Measurements from ENCODE around the gene FRMPD3.

DNA sequence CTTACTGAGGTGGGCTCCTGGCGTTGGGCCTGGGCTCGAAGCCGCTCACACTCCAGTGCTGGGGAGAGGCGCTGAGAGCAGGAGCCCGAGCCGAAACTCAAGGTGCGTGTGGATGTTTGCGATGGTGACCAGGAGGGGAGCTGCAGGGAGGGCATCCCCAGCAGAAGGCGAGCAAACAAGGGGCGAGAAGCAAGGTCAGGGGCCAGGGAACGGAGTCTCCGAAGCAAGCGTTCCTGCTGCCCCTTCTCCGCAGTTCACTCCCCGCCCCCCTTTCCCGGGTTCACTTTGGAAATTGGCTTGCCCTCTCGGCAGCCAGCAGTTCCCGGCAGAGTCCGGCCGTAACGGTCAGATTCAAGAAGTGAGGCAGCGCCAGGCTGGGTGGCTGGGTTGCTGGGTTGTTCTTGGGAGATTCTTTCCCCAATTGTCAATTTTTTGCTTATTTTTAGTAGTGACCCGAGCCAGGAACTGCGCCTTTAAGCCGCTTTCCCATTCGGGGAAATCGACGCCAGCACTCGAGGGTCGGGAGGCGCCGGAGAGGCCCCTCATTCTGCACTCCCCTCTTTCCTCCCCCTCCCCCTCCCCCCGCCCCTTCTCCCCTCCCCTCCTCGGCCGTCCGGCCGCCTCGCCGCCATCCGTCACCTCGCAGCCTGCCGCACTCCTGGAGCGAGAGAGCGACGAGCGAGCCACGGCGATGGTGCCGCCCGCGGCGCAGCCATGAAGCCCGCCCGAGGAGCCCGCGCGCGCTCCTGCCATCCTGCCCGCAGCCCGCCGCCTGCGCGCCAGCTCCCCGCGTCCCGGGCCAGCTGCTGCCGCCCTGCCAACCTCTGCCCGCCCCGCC, at the start of gene FRMPD3:
- TF ChIP-seq FOXP2 (optimal IDR thresholded peaks at IDR 0.05; ENCODE audit: borderline replicate concordance, extremely low read depth, extremely low read length, insufficient read depth) (no peak), POLR2AphosphoS5 (IDR thresholded peaks at IDR 0.05; ENCODE audit: low read depth, low read length) (no peak), SIN3A (IDR thresholded peaks at IDR 0.05; ENCODE audit: borderline replicate concordance, insufficient read depth, low read length) (no peak)
- TF ChIP-seq, protein P1, sequence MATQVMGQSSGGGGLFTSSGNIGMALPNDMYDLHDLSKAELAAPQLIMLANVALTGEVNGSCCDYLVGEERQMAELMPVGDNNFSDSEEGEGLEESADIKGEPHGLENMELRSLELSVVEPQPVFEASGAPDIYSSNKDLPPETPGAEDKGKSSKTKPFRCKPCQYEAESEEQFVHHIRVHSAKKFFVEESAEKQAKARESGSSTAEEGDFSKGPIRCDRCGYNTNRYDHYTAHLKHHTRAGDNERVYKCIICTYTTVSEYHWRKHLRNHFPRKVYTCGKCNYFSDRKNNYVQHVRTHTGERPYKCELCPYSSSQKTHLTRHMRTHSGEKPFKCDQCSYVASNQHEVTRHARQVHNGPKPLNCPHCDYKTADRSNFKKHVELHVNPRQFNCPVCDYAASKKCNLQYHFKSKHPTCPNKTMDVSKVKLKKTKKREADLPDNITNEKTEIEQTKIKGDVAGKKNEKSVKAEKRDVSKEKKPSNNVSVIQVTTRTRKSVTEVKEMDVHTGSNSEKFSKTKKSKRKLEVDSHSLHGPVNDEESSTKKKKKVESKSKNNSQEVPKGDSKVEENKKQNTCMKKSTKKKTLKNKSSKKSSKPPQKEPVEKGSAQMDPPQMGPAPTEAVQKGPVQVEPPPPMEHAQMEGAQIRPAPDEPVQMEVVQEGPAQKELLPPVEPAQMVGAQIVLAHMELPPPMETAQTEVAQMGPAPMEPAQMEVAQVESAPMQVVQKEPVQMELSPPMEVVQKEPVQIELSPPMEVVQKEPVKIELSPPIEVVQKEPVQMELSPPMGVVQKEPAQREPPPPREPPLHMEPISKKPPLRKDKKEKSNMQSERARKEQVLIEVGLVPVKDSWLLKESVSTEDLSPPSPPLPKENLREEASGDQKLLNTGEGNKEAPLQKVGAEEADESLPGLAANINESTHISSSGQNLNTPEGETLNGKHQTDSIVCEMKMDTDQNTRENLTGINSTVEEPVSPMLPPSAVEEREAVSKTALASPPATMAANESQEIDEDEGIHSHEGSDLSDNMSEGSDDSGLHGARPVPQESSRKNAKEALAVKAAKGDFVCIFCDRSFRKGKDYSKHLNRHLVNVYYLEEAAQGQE (IDR thresholded peaks at IDR 0.05; ENCODE audit: insufficient read depth in 1 of 2, low read depth in 2 of 2, low read length in 2 of 2): no peak
